ENCODE results near the gene FBRS. TPM values are rescaled to one million over a fixed set of nuclear protein-coding genes. Genes with fewer than 3 reads are reported as not detected.

Gene FBRS
- total RNA-seq, 5 donors from 2014 or later (not counting 1 experiment from before 2014, with no cell fraction given) = 159 to 186 (median 167) TPM

- Histone ChIP-seq H3K4me3 (ENCODE audit: control insufficient read depth in 1 of 2, extremely low read depth in 1 of 2, low read length in 1 of 2) (no peak overlapping the region), H3K27me3 (replicated peaks in 1 of 2; ENCODE audit: control insufficient read depth in 2 of 2, extremely low read depth in 1 of 2, insufficient read depth in 2 of 2, low read length in 1 of 2) (no peaks in the 10 kb centered on the region), H3K27ac (ENCODE audit: low read length) (no peak overlapping the region), H3K4me1 (ENCODE audit: control insufficient read depth in 1 of 2, extremely low read depth in 1 of 2, insufficient read depth in 2 of 2, low read length in 2 of 2) (no peaks in the 10 kb centered on the region), H3K36me3 (ENCODE audit: control insufficient read depth in 2 of 2, extremely low read depth in 1 of 2, insufficient read depth in 1 of 2, low read length in 1 of 2) (peaks cover 32 to 96% of the 10 kb centered on the region in 2 donors), H3K9me3 (no peaks in the 10 kb centered on the region)
- H3K4me3 Mint-ChIP-seq = no peak overlapping the region
- ChIA-PET POLR2A (no interaction called here), CTCF (no interaction called here)
- WGBS (ENCODE audit: insufficient coverage) = 96% methylated on average over 5 of the region's 6 CpGs
- H3K27me3 Mint-ChIP-seq = no peaks in the 10 kb centered on the region
- peaks cover 47% of the 10 kb centered on the region for H3K36me3 Mint-ChIP-seq
- DNase-seq (no peak), ATAC-seq (replicated peaks in 1 of 4) (no peak)
- H3K9me3 Mint-ChIP-seq = no peaks in the 10 kb centered on the region
- no peak overlapping the region for H3K27ac Mint-ChIP-seq
- peaks cover 2 to 9% (median 4%) of the 10 kb centered on the region in 3 donors for H3K4me1 Mint-ChIP-seq
Measured at GRCh38 chr16:30706046-30706445, 47.8 kb downstream of the FBRS start.

GRCh38 chr16:30710971-30711370, 52.7 kb downstream of the FBRS start:
- H3K36me3 ChIP-seq (ENCODE audit: control insufficient read depth in 2 of 2, extremely low read depth in 1 of 2, insufficient read depth in 1 of 2, low read length in 1 of 2) = peaks cover 31 to 93% of the 10 kb centered on the region in 2 donors
- WGBS (ENCODE audit: insufficient coverage) = no CpG with 5 or more reads among the region's 4 CpGs
- ATAC-seq (replicated peaks in 1 of 4) (no peak), DNase-seq (no peak)
- no peak overlapping the region for H3K4me3 ChIP-seq (ENCODE audit: control insufficient read depth in 1 of 2, extremely low read depth in 1 of 2, low read length in 1 of 2)
- no peaks in the 10 kb centered on the region for H3K9me3 ChIP-seq
- peaks cover 4 to 9% of the 10 kb centered on the region in 2 experiments for H3K4me1 ChIP-seq (ENCODE audit: control insufficient read depth in 1 of 2, extremely low read depth in 1 of 2, insufficient read depth in 2 of 2, low read length in 2 of 2)
- POLR2A ChIA-PET = no interaction called here
- Mint-ChIP-seq H3K9me3 (no peaks in the 10 kb centered on the region), H3K27me3 (no peaks in the 10 kb centered on the region), H3K4me1 (peaks cover 20 to 26% (median 22%) of the 10 kb centered on the region in 3 donors), H3K36me3 (peaks cover 74% of the 10 kb centered on the region), H3K27ac (no peak overlapping the region), H3K4me3 (no peak overlapping the region)
- CTCF ChIA-PET = no interaction called here
- no peaks in the 10 kb centered on the region for H3K27me3 ChIP-seq (replicated peaks in 1 of 2; ENCODE audit: control insufficient read depth in 2 of 2, extremely low read depth in 1 of 2, insufficient read depth in 2 of 2, low read length in 1 of 2)
- H3K27ac ChIP-seq (ENCODE audit: low read length) = no peak overlapping the region

GRCh38 chr16:30711712-30712111, 53.5 kb downstream of the FBRS start:
- H3K4me1 Mint-ChIP-seq = peaks cover 28 to 32% (median 28%) of the 10 kb centered on the region in 3 donors
- ATAC-seq (replicated peaks in 1 of 4) (no peak), DNase-seq (no peak)
- Histone ChIP-seq H3K27ac (ENCODE audit: low read length) (no peak overlapping the region), H3K4me1 (ENCODE audit: control insufficient read depth in 1 of 2, extremely low read depth in 1 of 2, insufficient read depth in 2 of 2, low read length in 2 of 2) (peaks cover 4 to 12% of the 10 kb centered on the region in 2 experiments), H3K27me3 (replicated peaks in 1 of 2; ENCODE audit: control insufficient read depth in 2 of 2, extremely low read depth in 1 of 2, insufficient read depth in 2 of 2, low read length in 1 of 2) (no peaks in the 10 kb centered on the region), H3K9me3 (no peaks in the 10 kb centered on the region), H3K4me3 (ENCODE audit: control insufficient read depth in 1 of 2, extremely low read depth in 1 of 2, low read length in 1 of 2) (no peak overlapping the region), H3K36me3 (ENCODE audit: control insufficient read depth in 2 of 2, extremely low read depth in 1 of 2, insufficient read depth in 1 of 2, low read length in 1 of 2) (peaks cover 32 to 94% of the 10 kb centered on the region in 2 donors)
- ChIA-PET CTCF (no interaction called here), POLR2A (no interaction called here)
- no peaks in the 10 kb centered on the region for H3K9me3 Mint-ChIP-seq
- H3K4me3 Mint-ChIP-seq = no peak overlapping the region
- H3K27ac Mint-ChIP-seq = no peak overlapping the region
- H3K36me3 Mint-ChIP-seq = peaks cover 77% of the 10 kb centered on the region
- 100% methylated on average over 1 of the region's 1 CpG for WGBS (ENCODE audit: insufficient coverage)
- H3K27me3 Mint-ChIP-seq = no peaks in the 10 kb centered on the region

- Histone ChIP-seq H3K4me1 (ENCODE audit: control insufficient read depth in 1 of 2, extremely low read depth in 1 of 2, insufficient read depth in 2 of 2, low read length in 2 of 2) (peaks cover 4 to 12% of the 10 kb centered on the region in 2 experiments), H3K9me3 (no peaks in the 10 kb centered on the region), H3K27ac (ENCODE audit: low read length) (peak overlapping the region; percentile 54), H3K4me3 (ENCODE audit: control insufficient read depth in 1 of 2, extremely low read depth in 1 of 2, low read length in 1 of 2) (no peak overlapping the region), H3K27me3 (replicated peaks in 1 of 2; ENCODE audit: control insufficient read depth in 2 of 2, extremely low read depth in 1 of 2, insufficient read depth in 2 of 2, low read length in 1 of 2) (no peaks in the 10 kb centered on the region), H3K36me3 (ENCODE audit: control insufficient read depth in 2 of 2, extremely low read depth in 1 of 2, insufficient read depth in 1 of 2, low read length in 1 of 2) (peaks cover 28 to 89% of the 10 kb centered on the region in 2 donors)
- H3K9me3 Mint-ChIP-seq = no peaks in the 10 kb centered on the region
- peaks cover 65% of the 10 kb centered on the region for H3K36me3 Mint-ChIP-seq
- no peaks in the 10 kb centered on the region for H3K27me3 Mint-ChIP-seq
- CTCF ChIA-PET = no interaction called here
- H3K27ac Mint-ChIP-seq = peak overlapping the region; percentile 95 to 98
- H3K4me3 Mint-ChIP-seq = peak overlapping the region; percentile 4 to 56 (median 8)
- 73% methylated on average over 6 of the region's 17 CpGs for WGBS (ENCODE audit: insufficient coverage)
- DNase-seq (peak in 27 of 35 experiments; percentile 2 to 70 (median 30)), ATAC-seq (replicated peaks in 1 of 4) (peak; percentile 88 to 97 (median 95))
- POLR2A ChIA-PET = interaction anchor here in 1 of 2 donors (0.6 kb wide), 1 partner anchor 426 kb away, joined by 5 read pairs; no protein-coding TSS in a partner anchor
- peaks cover 33 to 38% (median 34%) of the 10 kb centered on the region in 3 donors for H3K4me1 Mint-ChIP-seq
Measured at GRCh38 chr16:30715750-30716445, 57.7 kb downstream of the FBRS start.

GRCh38 chr16:30720086-30720485, 61.9 kb downstream of the FBRS start:
- DNase-seq (no peak), ATAC-seq (replicated peaks in 1 of 4) (no peak)
- H3K27ac Mint-ChIP-seq = peak overlapping the region in 1 of 2 donors; percentile 27
- H3K9me3 Mint-ChIP-seq = no peaks in the 10 kb centered on the region
- no peaks in the 10 kb centered on the region for H3K27me3 Mint-ChIP-seq
- peaks cover 23 to 41% (median 29%) of the 10 kb centered on the region in 3 donors for H3K4me1 Mint-ChIP-seq
- CTCF ChIA-PET = no interaction called here
- H3K36me3 ChIP-seq (ENCODE audit: control insufficient read depth in 2 of 2, extremely low read depth in 1 of 2, insufficient read depth in 1 of 2, low read length in 1 of 2) = peaks cover 37 to 92% of the 10 kb centered on the region in 2 donors
- H3K9me3 ChIP-seq = no peaks in the 10 kb centered on the region
- no peak overlapping the region for H3K4me3 ChIP-seq (ENCODE audit: control insufficient read depth in 1 of 2, extremely low read depth in 1 of 2, low read length in 1 of 2)
- WGBS (ENCODE audit: insufficient coverage) = 95% methylated on average over 10 of the region's 11 CpGs
- no peak overlapping the region for H3K4me3 Mint-ChIP-seq
- no peaks in the 10 kb centered on the region for H3K27me3 ChIP-seq (replicated peaks in 1 of 2; ENCODE audit: control insufficient read depth in 2 of 2, extremely low read depth in 1 of 2, insufficient read depth in 2 of 2, low read length in 1 of 2)
- POLR2A ChIA-PET = interaction anchor here in 1 of 2 donors (0.6 kb wide), 1 partner anchor 25 kb away, joined by 3 read pairs; no protein-coding TSS in a partner anchor
- peaks cover 73% of the 10 kb centered on the region for H3K36me3 Mint-ChIP-seq
- no peak overlapping the region for H3K27ac ChIP-seq (ENCODE audit: low read length)
- peaks cover 4 to 10% of the 10 kb centered on the region in 2 experiments for H3K4me1 ChIP-seq (ENCODE audit: control insufficient read depth in 1 of 2, extremely low read depth in 1 of 2, insufficient read depth in 2 of 2, low read length in 2 of 2)

Data from T-cell (primary cell).